ENCODE results near the gene AVEN. TPM values are rescaled to one million over a fixed set of nuclear protein-coding genes. Genes with fewer than 3 reads are reported as not detected.

Gene AVEN
- polyA plus RNA-seq, 3 donors = 2.3 to 4.8 (median 3.4) TPM

GRCh38 chr15:33830351-33830750 lies 208.7 kb downstream of the AVEN start:
- Histone ChIP-seq H3K4me1 (ENCODE audit: control insufficient read depth in 1 of 2, insufficient read depth in 2 of 2, low read length in 2 of 2) (no peaks in the 10 kb centered on the region), H3K9me3 (replicated peaks in 1 of 2; ENCODE audit: control insufficient read depth in 1 of 2, insufficient read depth in 1 of 2, low read length in 2 of 2) (peaks cover 0 to 4% of the 10 kb centered on the region in 2 donors), H3K36me3 (replicated peaks in 1 of 2; ENCODE audit: control insufficient read depth in 1 of 2, insufficient read depth in 2 of 2, low read length in 2 of 2) (no peaks in the 10 kb centered on the region), H3K9ac (ENCODE audit: insufficient read depth, low read length, poor library complexity, severe bottlenecking) (no peak overlapping the region), H3K27ac (ENCODE audit: low read depth in 1 of 2, low read length in 2 of 2) (no peak overlapping the region), H3K4me2 (replicated peaks; ENCODE audit: extremely low read depth, low read length, poor library complexity, severe bottlenecking) (no peak overlapping the region), H3K79me2 (ENCODE audit: insufficient read depth, low read length) (no peaks in the 10 kb centered on the region), H4K20me1 (ENCODE audit: insufficient read depth, low read length) (no peaks in the 10 kb centered on the region), H3K4me3 (replicated peaks in 1 of 3; ENCODE audit: low read depth in 2 of 3, low read length in 3 of 3) (no peak overlapping the region), H2AFZ (ENCODE audit: insufficient read depth, low read depth, low read length, poor library complexity, severe bottlenecking) (no peak overlapping the region), H3K27me3 (ENCODE audit: control insufficient read depth in 2 of 2, insufficient read depth in 2 of 2, low read length in 2 of 2) (no peaks in the 10 kb centered on the region)
- Mint-ChIP-seq H3K4me3 (no peak overlapping the region), H3K4me1 (no peaks in the 10 kb centered on the region), H3K36me3 (no peaks in the 10 kb centered on the region), H3K9me3 (peaks cover 0 to 6% (median 5%) of the 10 kb centered on the region in 7 donors), H3K27me3 (ENCODE audit: low read depth in 3 of 3) (peaks cover 2 to 5% (median 4%) of the 10 kb centered on the region in 3 donors), H3K27ac (no peak overlapping the region)
- intact Hi-C loops (cut with micrococcal nuclease) = no loop called here
- DNase-seq = no peak
- TF ChIP-seq CTCF (IDR thresholded peaks at IDR 0.05) = no peak
- no CpG with 5 or more reads among the region's 4 CpGs for WGBS (ENCODE audit: insufficient coverage)

- no peaks in the 10 kb centered on the region for H3K79me2 ChIP-seq (ENCODE audit: insufficient read depth, low read length)
- Mint-ChIP-seq H3K36me3 (no peaks in the 10 kb centered on the region), H3K4me3 (no peak overlapping the region), H3K4me1 (no peaks in the 10 kb centered on the region), H3K27me3 (ENCODE audit: low read depth in 3 of 3) (peaks cover 2 to 4% (median 3%) of the 10 kb centered on the region in 3 donors), H3K27ac (no peak overlapping the region), H3K9me3 (peaks cover 0 to 6% (median 4%) of the 10 kb centered on the region in 7 donors)
- H4K20me1 ChIP-seq (ENCODE audit: insufficient read depth, low read length) = no peaks in the 10 kb centered on the region
- H3K27me3 ChIP-seq (ENCODE audit: control insufficient read depth in 2 of 2, insufficient read depth in 2 of 2, low read length in 2 of 2) = no peaks in the 10 kb centered on the region
- H3K27ac ChIP-seq (ENCODE audit: low read depth in 1 of 2, low read length in 2 of 2) = no peak overlapping the region
- H3K4me3 ChIP-seq (replicated peaks in 1 of 3; ENCODE audit: low read depth in 2 of 3, low read length in 3 of 3) = no peak overlapping the region
- intact Hi-C loops (cut with micrococcal nuclease) = no loop called here
- no peak overlapping the region for H2AFZ ChIP-seq (ENCODE audit: insufficient read depth, low read depth, low read length, poor library complexity, severe bottlenecking)
- DNase-seq = no peak
- WGBS (ENCODE audit: insufficient coverage) = no CpG with 5 or more reads among the region's 4 CpGs
- H3K9ac ChIP-seq (ENCODE audit: insufficient read depth, low read length, poor library complexity, severe bottlenecking) = no peak overlapping the region
- no peaks in the 10 kb centered on the region for H3K36me3 ChIP-seq (replicated peaks in 1 of 2; ENCODE audit: control insufficient read depth in 1 of 2, insufficient read depth in 2 of 2, low read length in 2 of 2)
- peaks cover 0 to 4% of the 10 kb centered on the region in 2 donors for H3K9me3 ChIP-seq (replicated peaks in 1 of 2; ENCODE audit: control insufficient read depth in 1 of 2, insufficient read depth in 1 of 2, low read length in 2 of 2)
- H3K4me1 ChIP-seq (ENCODE audit: control insufficient read depth in 1 of 2, insufficient read depth in 2 of 2, low read length in 2 of 2) = no peaks in the 10 kb centered on the region
- no peak overlapping the region for H3K4me2 ChIP-seq (replicated peaks; ENCODE audit: extremely low read depth, low read length, poor library complexity, severe bottlenecking)
- TF ChIP-seq CTCF (IDR thresholded peaks at IDR 0.05) = no peak
Measured at GRCh38 chr15:33826201-33826600, 212.8 kb downstream of the AVEN start.
